GM18870 (cell line): ENCODE data around the gene PIPOX.

Experiments used
- ATAC-seq: cut with Tn5 transposase; IDR thresholded peaks from one replicate; pipeline ENCODE4 v1.9.1; 2021; ENCODE audit warnings: moderate library complexity; ENCODE audit not compliant: unreplicated experiment

The PIPOX gene

GRCh38 chr17:29046473-29046839, 3.5 kb downstream of the PIPOX start:
- no peak for ATAC-seq

DNA sequence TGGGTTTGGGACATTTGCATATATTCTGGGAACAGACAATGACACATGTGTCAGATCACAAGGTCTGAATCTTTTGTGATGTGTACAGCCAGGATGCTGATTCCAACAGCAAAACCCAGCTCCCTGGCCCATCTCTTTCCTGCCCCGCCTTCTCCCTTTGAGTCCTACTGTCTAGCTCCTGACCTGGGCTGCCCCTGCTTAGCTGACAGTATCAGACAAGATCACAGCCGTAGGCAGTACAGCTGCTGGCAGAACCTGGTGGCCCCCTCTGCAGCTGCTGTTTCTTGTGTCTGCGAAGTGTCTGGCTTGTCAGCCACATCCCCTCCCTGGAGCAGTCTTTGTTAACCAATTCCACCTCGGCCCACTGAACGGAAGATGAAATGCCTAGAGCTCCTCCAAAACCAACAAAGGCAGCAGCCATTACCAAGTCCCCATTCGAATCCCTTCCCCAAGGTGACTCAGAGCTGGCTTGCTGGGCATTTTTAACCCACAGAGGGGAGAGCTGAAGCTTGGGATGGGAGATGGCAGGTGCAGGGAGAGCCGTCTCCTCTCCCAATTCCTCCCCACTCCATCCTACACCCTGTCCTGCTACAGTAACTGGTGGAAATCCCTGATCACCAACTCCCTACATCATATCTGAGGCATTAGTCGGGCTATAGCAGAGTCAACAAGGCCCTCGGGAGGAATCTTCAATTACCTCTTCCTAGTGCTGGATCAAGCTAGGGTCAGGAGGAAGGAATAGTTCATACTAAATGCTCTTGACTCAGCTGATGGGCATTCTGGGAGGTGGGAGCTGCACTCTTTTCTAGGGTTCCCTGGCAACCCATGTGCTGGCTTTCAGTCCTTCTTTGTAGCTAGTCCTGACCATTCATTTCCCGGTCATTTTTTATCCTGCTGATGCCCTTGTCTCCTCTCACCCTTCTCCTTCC, 5.8 kb downstream of the PIPOX start:
- no peak for ATAC-seq

- no peak for ATAC-seq
Observed at GRCh38 chr17:29049541-29050145, 6.7 kb downstream of the PIPOX start.

GRCh38 chr17:29050176-29050575, 7.2 kb downstream of the PIPOX start:
- no peak for ATAC-seq

DNA sequence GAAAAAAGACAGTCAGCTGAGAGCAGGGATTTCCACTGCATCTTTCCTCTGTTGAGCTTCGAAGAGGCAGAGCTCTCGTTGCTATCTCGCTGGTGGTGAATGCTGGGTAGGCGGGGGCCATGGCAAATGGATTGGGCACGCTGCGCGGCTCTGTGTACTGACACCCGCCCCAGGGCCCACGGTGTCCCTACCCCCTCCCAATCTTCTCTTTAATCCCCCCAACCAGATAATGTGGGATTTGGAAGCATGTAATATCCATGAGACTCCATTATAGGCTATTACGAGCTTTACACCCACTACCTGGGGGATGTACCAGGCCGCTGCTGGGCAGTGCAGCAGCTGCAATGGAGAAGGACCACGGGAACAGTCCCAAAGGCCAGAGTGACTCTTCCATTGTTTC, 8.3 kb downstream of the PIPOX start:
- no peak for ATAC-seq

DNA sequence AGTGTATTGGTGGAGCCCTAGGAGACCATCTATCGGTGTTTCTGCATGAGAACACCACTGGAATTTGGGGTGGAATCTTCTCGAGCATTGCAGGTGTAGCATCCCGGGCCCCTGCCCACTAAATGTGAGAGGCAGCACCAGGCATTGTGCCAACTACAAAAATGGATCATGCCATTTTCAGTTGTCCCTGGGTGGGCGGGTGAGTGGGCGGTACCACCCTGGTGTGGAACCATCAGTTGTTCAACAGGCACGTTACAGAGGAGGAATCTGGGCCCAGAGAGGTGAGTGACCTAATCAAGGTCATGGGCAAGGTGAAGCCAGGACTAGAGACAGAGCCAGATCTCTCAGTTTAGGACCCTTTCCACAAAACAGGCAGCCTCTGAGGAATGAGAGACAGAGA, 8.8 kb downstream of the PIPOX start:
- ATAC-seq: no peak

DNA sequence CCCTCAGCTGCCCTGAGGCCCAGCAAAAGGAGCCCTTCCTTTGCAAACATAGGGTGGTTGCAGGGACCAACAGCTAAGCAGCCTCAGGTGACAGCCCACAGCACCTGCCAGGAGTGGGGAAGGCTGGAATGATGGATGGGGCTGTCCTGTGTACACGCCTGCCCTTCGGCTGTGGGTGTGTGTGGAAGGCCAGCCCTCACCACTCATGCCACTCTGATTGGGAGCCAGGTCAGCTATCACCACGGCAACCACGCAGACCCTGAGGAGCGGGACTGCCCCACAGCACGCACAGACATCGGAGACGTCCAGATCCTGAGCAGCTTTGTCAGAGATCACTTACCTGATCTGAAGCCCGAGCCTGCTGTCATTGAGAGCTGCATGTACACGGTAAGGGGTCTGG, 11.9 kb downstream of the PIPOX start:
- no peak for ATAC-seq

GRCh38 chr17:29057361-29057760, 14.4 kb downstream of the PIPOX start:
- ATAC-seq: no peak

- no peak for ATAC-seq
Observed at GRCh38 chr17:29058391-29058790, 15.4 kb downstream of the PIPOX start.

DNA sequence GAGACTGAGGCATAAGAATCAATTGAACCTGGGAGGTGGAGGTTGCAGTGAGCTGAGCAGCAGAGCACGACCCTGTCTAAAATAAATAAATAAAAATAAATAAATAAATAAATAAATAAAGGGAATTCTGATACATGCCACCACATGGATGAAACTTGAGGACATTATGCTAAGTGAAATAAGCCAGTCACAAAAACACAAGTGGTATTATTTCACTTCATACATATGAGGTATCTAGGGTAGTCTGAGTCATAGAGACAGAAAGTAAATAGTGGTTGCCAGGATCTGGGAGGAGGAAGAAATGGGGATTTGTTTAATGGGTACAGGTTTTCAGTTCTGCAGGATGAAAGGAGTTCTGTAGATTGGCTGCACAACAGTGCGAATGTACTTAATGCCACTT, 16.3 kb downstream of the PIPOX start:
- ATAC-seq: no peak

GRCh38 chr17:29060475-29060874, 17.5 kb downstream of the PIPOX start:
- no peak for ATAC-seq

DNA sequence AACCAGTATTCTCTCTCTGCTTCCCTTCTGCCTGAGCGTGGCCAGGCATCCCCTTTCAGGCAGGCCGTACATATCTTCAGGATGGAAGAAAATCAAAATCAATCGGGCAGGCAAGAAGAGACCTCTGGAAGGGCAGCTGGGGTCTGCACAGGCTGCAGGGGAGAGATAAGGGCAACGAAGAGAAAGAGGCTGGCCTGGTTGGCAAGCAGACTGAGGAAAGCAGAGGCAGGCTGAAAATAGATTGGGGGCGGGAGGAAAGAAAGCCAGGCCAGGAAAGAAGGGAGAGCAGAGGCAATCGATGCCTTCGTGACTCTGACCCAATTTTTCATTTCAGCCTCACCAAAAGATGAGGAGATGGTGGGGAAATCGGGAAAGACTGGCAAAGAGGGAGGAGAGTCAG, 18.1 kb downstream of the PIPOX start:
- no peak for ATAC-seq

DNA sequence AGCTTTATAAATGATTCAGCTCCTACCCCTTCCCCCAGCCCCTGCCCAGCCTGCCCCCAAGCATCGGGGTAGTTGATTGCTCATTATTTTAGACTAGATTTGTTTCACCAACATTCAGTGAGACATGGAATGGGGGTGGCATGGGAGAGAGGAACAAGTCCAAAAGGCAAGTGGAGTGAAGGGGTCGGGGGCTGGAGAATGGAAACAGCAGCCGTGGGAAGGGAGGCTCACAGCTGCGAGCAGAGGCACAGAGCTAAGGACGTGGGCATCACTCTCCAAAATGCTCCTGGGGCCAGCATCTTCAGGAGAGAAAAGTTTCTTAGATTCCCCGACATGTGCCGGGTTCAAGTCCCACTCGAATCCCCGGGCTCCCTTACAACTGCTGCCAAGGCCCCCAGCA, 19.3 kb downstream of the PIPOX start:
- no peak for ATAC-seq

- ATAC-seq: no peak
Observed at GRCh38 chr17:29063992-29064391, 21.1 kb downstream of the PIPOX start.

DNA sequence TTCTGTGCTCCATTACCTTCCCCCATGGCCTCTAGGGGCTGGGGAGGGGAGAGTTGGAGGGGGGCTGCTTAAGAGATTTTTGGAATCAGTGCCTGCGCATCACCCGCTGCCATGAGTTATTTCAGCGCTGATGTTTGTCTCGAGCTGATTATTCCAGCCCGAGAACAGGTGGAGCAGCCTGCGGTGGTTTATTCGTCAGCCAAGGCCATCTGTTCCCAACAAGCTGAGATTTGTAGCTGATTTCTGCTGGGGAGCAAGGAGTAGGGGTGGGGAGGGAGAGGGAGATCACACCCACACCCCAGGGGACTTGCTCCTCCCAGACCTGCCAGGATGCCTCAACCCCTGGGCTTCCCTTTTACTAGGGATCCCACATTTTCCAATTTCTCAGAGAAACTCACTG, 23.1 kb downstream of the PIPOX start:
- ATAC-seq: no peak

- no peak for ATAC-seq
Observed at GRCh38 chr17:29066606-29067005, 23.7 kb downstream of the PIPOX start.

GRCh38 chr17:29068818-29069217, 25.9 kb downstream of the PIPOX start:
- no peak for ATAC-seq

DNA sequence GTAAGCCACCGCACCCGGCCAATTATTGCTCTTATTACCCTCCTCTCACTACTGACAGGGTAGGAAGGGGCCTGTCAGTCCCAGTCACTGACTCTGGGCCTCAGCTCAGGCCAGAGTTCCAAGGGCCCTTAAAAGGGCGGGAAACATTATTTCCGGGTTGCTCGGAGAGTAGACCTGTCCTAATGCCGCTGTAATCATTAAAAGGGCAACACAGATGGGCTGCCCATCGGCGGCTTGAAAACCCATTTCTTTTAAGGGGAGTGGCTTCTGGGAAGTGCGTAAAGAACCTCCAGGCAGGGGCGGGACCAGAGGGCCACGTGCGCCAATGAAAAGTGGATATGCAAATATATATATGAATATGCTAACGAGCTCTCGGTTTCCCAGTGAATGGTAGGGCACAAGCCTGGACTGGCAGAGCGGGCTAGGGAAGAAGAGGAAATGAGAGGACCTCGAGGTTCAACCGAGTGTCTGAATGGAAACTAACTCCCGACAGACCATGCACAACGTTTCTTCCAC, 26.6 kb downstream of the PIPOX start:
- no peak for ATAC-seq

GRCh38 chr17:29070308-29070707, 27.4 kb downstream of the PIPOX start:
- no peak for ATAC-seq

- no peak for ATAC-seq
Observed at GRCh38 chr17:29070781-29071180, 27.8 kb downstream of the PIPOX start.

DNA sequence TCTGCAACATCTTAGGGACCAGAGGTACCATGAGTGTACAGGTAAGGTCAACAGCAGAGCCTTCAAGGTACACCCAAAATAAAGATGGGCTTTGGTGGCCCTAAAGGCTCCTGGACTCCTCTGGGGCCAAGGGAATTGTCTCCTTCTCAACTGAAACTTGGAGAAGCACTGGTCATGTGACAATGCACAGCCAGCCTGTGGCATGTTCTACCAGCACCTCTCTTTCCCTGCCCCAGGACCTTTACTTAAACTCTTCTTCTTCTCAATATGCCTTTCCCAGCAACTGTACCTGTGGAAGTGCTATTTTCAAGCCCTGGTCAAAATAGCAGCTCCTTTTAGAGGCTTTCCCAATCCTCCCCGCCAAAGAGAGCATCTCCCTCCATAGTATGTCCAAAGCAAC, 28.4 kb downstream of the PIPOX start:
- ATAC-seq: no peak

- ATAC-seq: no peak
Observed at GRCh38 chr17:29073045-29073444, 30.1 kb downstream of the PIPOX start.
